ENCODE results near the gene FAM216B. TPM values are rescaled to one million over a fixed set of nuclear protein-coding genes. Genes with fewer than 3 reads are reported as not detected.
A peak's percentile ranks its signal among the peaks of the same experiment; 100 is the strongest.

FAM216B gene
- total RNA-seq, 1 donor from 2014 or later = not detected

GRCh38 chr13:42820451-42820850 lies 39.1 kb downstream of the FAM216B start:
- no peak overlapping the region for H3K27ac Mint-ChIP-seq (ENCODE audit: unreplicated experiment)
- H3K4me3 Mint-ChIP-seq (ENCODE audit: unreplicated experiment) = no peak overlapping the region
- DNase-seq (ENCODE audit: extremely low spot score, unreplicated experiment) = no peak
- H3K27me3 Mint-ChIP-seq (ENCODE audit: unreplicated experiment) = peaks cover 5% of the 10 kb centered on the region
- no peak for TF ChIP-seq CTCF (IDR thresholded peaks at IDR 0.05)
- no peaks in the 10 kb centered on the region for H3K36me3 Mint-ChIP-seq (ENCODE audit: unreplicated experiment)
- peaks cover 23% of the 10 kb centered on the region for H3K4me1 Mint-ChIP-seq (ENCODE audit: unreplicated experiment)
- H3K9me3 Mint-ChIP-seq (ENCODE audit: unreplicated experiment) = peaks cover 6% of the 10 kb centered on the region

GRCh38 chr13:42821437-42821836 lies 40.1 kb downstream of the FAM216B start:
- no peak for TF ChIP-seq CTCF (IDR thresholded peaks at IDR 0.05)
- Mint-ChIP-seq H3K27me3 (ENCODE audit: unreplicated experiment) (peaks cover 7% of the 10 kb centered on the region), H3K27ac (ENCODE audit: unreplicated experiment) (no peak overlapping the region), H3K4me3 (ENCODE audit: unreplicated experiment) (no peak overlapping the region), H3K9me3 (ENCODE audit: unreplicated experiment) (peaks cover 6% of the 10 kb centered on the region), H3K36me3 (ENCODE audit: unreplicated experiment) (no peaks in the 10 kb centered on the region), H3K4me1 (ENCODE audit: unreplicated experiment) (peaks cover 17% of the 10 kb centered on the region)
- no peak for DNase-seq (ENCODE audit: extremely low spot score, unreplicated experiment)

- DNase-seq (ENCODE audit: extremely low spot score, unreplicated experiment) = no peak
- no peaks in the 10 kb centered on the region for H3K9me3 Mint-ChIP-seq (ENCODE audit: unreplicated experiment)
- H3K27ac Mint-ChIP-seq (ENCODE audit: unreplicated experiment) = peak overlapping the region; percentile 64
Measured at GRCh38 chr13:42832341-42833096, 51.1 kb downstream of the FAM216B start.

GRCh38 chr13:42834946-42835345 lies 53.6 kb downstream of the FAM216B start:
- no peak for TF ChIP-seq CTCF (IDR thresholded peaks at IDR 0.05)
- H3K9me3 Mint-ChIP-seq (ENCODE audit: unreplicated experiment) = no peaks in the 10 kb centered on the region
- no peaks in the 10 kb centered on the region for H3K27me3 Mint-ChIP-seq (ENCODE audit: unreplicated experiment)
- H3K4me1 Mint-ChIP-seq (ENCODE audit: unreplicated experiment) = peaks cover 27% of the 10 kb centered on the region
- H3K36me3 Mint-ChIP-seq (ENCODE audit: unreplicated experiment) = no peaks in the 10 kb centered on the region
- DNase-seq (ENCODE audit: extremely low spot score, unreplicated experiment) = no peak
- H3K27ac Mint-ChIP-seq (ENCODE audit: unreplicated experiment) = no peak overlapping the region
- H3K4me3 Mint-ChIP-seq (ENCODE audit: unreplicated experiment) = no peak overlapping the region

More at GRCh38 chr13:42832341-42833096, 51.1 kb downstream of the FAM216B start:
- TF ChIP-seq CTCF (IDR thresholded peaks at IDR 0.05) = no peak
- Mint-ChIP-seq H3K4me3 (ENCODE audit: unreplicated experiment) (no peak overlapping the region), H3K4me1 (ENCODE audit: unreplicated experiment) (peaks cover 25% of the 10 kb centered on the region), H3K27me3 (ENCODE audit: unreplicated experiment) (peaks cover 2% of the 10 kb centered on the region), H3K36me3 (ENCODE audit: unreplicated experiment) (no peaks in the 10 kb centered on the region)

- H3K4me1 Mint-ChIP-seq (ENCODE audit: unreplicated experiment) = peaks cover 25% of the 10 kb centered on the region
- no peak for DNase-seq (ENCODE audit: extremely low spot score, unreplicated experiment)
- TF ChIP-seq CTCF (IDR thresholded peaks at IDR 0.05) = peak; percentile 66
- no peak overlapping the region for H3K4me3 Mint-ChIP-seq (ENCODE audit: unreplicated experiment)
- no peaks in the 10 kb centered on the region for H3K27me3 Mint-ChIP-seq (ENCODE audit: unreplicated experiment)
- H3K27ac Mint-ChIP-seq (ENCODE audit: unreplicated experiment) = peak overlapping the region; percentile 80
- no peaks in the 10 kb centered on the region for H3K36me3 Mint-ChIP-seq (ENCODE audit: unreplicated experiment)
- H3K9me3 Mint-ChIP-seq (ENCODE audit: unreplicated experiment) = no peaks in the 10 kb centered on the region
Measured at GRCh38 chr13:42836930-42837690, 55.7 kb downstream of the FAM216B start.

All from osteocyte (in vitro differentiated cells).